ENCODE data around the gene SLC2A5. TPM values are rescaled to one million over a fixed set of nuclear protein-coding genes. Genes with fewer than 3 reads are reported as not detected.

Gene SLC2A5
- total and polyA plus RNA-seq, 8 donors = 0.19 to 6.4 (median 2.7) TPM; not detected in 3

- intact Hi-C loops (cut with DNase I; ENCODE audit: low total_unique reads) = no loop called here
Observed at GRCh38 chr1:9008236-9008635, 61.2 kb downstream of the SLC2A5 start.

GRCh38 chr1:9006956-9007615, 62.3 kb downstream of the SLC2A5 start:
- 87 to 95% (median 91%) methylated on average over 19 of the region's 19 CpGs for WGBS, 5 donors
- DNase-seq = no peak
- Histone ChIP-seq H3K4me1 (peaks cover 0 to 10% (median 6%) of the 10 kb centered on the region in 4 donors), H3K9me3 (no peaks in the 10 kb centered on the region), H3K27me3 (no peaks in the 10 kb centered on the region), H3K36me3 (no peaks in the 10 kb centered on the region), H3K4me3 (no peak overlapping the region), H3K27ac (no peak overlapping the region)
- intact Hi-C loops (cut with DNase I; ENCODE audit: low total_unique reads) = no loop called here
- TF ChIP-seq POLR2AphosphoS5 (IDR thresholded peaks at IDR 0.05) (no peak), EP300 (IDR thresholded peaks at IDR 0.05) (no peak), CTCF (IDR thresholded peaks at IDR 0.05) (no peak), POLR2A (IDR thresholded peaks at IDR 0.05) (no peak)

More at GRCh38 chr1:9008236-9008635, 61.2 kb downstream of the SLC2A5 start:
- Histone ChIP-seq H3K4me3 (no peak overlapping the region), H3K27ac (no peak overlapping the region), H3K36me3 (no peaks in the 10 kb centered on the region), H3K4me1 (peaks cover 0 to 10% (median 6%) of the 10 kb centered on the region in 4 donors), H3K27me3 (no peaks in the 10 kb centered on the region), H3K9me3 (no peaks in the 10 kb centered on the region)
- peak in 1 of 2 donors; percentile 29 for DNase-seq
- 82 to 91% (median 86%) methylated on average over 10 of the region's 10 CpGs for WGBS, 5 donors
- no peak for TF ChIP-seq EP300 (IDR thresholded peaks at IDR 0.05)
- TF ChIP-seq POLR2A (IDR thresholded peaks at IDR 0.05) = no peak
- no peak for TF ChIP-seq CTCF (IDR thresholded peaks at IDR 0.05)
- no peak for TF ChIP-seq POLR2AphosphoS5 (IDR thresholded peaks at IDR 0.05)

- no peak for DNase-seq
- Histone ChIP-seq H3K4me3 (no peak overlapping the region), H3K27me3 (no peaks in the 10 kb centered on the region), H3K9me3 (no peaks in the 10 kb centered on the region), H3K36me3 (no peaks in the 10 kb centered on the region), H3K27ac (no peak overlapping the region), H3K4me1 (peaks cover 0 to 10% (median 6%) of the 10 kb centered on the region in 4 donors)
- WGBS, 5 donors = 52 to 68% (median 61%) methylated on average over 7 to 8 of the region's 8 CpGs
- intact Hi-C loops (cut with DNase I; ENCODE audit: low total_unique reads) = no loop called here
- TF ChIP-seq POLR2AphosphoS5 (IDR thresholded peaks at IDR 0.05) (no peak), POLR2A (IDR thresholded peaks at IDR 0.05) (no peak)
Observed at GRCh38 chr1:9005395-9005708, 64.1 kb downstream of the SLC2A5 start.

- Histone ChIP-seq H3K9me3 (no peaks in the 10 kb centered on the region), H3K4me3 (no peak overlapping the region), H3K27ac (no peak overlapping the region), H3K27me3 (no peaks in the 10 kb centered on the region), H3K36me3 (no peaks in the 10 kb centered on the region), H3K4me1 (peaks cover 0 to 7% (median 6%) of the 10 kb centered on the region in 4 donors)
- intact Hi-C loops (cut with DNase I; ENCODE audit: low total_unique reads) = no loop called here
- WGBS, 5 donors = 49 to 79% (median 51%) methylated on average over 13 to 22 of the region's 22 CpGs
- TF ChIP-seq POLR2A (IDR thresholded peaks at IDR 0.05) (no peak), POLR2AphosphoS5 (IDR thresholded peaks at IDR 0.05) (no peak), EP300 (IDR thresholded peaks at IDR 0.05) (no peak), CTCF (IDR thresholded peaks at IDR 0.05) (peak in 5 of 7 experiments; percentile 67 to 97 (median 92))
- DNase-seq = peak; percentile 85 to 92
Observed at GRCh38 chr1:9004700-9005394, 64.6 kb downstream of the SLC2A5 start.
